HG03469 (cell line): Measurements from ENCODE around the gene GPC3.

Source experiments
- ATAC-seq: cut with Tn5 transposase; IDR thresholded peaks from one replicate; pipeline ENCODE4 v1.9.1; 2021; ENCODE audit warnings: mild to moderate bottlenecking, moderate library complexity, moderate number of reproducible peaks; ENCODE audit not compliant: unreplicated experiment

The GPC3 gene

DNA sequence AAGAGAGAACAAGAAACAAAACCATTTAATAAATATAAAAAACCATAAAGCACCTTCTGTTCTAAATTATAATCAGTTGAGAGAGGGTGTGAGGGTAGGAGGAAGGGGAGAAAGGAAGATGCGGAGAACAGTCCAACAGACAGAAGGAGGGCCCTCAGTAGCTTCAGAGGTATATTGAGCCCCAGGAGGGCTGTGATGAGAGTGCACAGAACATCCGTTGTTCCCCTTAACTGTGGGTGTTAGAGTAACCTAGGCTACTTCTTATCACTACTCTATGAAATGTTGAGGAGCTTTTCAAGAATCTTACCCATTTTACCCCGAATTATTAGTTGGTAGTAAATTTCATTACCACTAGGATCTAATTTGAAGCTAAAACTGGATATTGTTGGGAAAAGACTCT is 13.8 kb downstream of the GPC3 start:
- ATAC-seq, result no peak

DNA sequence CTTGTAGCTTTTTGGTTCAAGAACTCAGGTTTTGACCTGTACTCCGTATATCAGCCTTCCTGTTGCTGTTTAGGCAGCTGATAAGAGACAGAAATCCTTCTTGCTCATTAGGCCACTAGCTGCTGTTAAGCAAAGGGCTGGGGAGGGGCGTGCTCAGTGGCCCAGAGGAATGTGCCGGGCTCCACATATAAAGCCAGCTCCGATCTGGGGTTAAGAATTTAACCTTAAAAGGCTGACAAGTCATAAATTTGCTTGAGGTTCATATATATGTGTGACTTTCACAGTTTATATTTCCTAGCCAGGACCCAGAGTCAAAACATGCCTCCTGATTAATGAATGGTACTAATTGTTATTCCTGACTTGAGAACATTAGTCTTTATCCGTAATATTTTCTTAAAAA is 15.3 kb downstream of the GPC3 start:
- ATAC-seq, result no peak

DNA sequence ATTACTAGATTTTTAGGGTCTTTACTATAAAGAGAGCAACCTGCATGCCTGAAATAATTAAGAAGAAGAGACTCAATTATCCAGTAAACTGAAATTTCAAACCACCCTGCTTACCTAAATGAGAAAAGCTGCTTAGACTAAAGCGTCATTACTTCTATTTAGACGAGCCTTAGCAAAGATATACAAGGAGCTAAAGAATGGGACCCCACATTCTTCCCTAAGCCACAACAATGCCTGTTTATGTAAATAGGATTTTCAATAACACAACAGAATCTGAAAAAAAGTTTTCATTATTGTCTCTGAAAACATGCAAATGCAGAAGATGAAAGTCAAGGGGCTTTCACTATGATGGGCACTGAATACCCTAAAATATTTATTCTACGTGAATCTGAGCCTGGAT is 16.2 kb downstream of the GPC3 start:
- ATAC-seq, result no peak

DNA sequence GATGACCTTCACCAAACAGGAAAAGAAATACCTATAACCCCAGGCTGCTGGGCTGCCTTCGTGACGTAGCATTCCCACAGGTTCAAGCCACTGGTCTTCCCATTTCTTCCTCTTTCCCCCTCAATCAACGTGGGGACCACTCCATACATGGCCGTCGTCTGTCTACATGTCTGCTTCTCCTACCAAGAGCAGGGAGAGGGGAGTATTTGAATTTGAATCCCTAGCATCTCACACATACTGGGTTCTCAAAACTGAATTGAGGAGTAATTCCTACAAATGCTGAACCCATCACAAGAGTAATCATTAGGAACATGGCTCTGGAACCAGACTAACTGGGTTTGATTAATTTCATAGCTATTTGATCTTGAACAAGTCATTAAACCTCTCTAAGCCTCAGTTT is 17.3 kb downstream of the GPC3 start:
- no peak for ATAC-seq

DNA sequence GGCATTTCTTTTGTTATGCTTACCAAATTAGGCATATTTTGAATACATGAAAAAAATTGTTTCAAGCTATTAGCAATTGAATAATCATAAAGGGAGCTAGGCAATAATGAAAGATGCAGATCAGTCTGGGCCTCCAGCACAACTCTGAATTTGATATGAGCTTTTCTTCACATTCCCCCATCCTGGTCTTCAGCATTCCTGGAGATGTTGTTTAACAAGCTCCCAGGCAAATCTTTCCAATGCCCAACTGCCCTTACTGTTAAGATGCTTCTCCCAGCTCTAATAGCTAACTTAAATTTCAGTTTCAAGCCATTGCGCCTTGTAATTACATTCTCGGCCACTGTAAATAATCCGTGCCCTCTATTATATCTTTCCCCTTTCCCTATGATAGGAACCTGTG is 19.2 kb downstream of the GPC3 start:
- ATAC-seq, result no peak

DNA sequence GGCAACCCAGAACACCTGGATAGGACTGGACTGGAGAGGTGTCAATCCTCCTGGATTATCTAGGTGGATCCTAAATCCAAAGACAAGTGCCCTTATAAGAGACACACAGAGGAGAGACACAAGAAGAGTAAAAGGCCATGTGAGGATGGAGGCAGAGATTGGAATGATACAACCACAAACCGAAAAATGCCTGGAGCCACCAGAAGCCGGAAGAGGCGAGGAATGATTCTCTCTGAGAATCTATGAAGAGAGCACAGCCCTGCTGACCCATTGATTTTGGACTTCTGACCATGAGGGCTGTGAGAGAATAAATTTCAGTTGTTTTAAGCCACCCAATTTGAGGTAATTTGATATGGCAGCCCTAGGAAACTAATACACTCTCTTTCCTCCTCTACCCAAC is 20.1 kb downstream of the GPC3 start:
- no peak for ATAC-seq

DNA sequence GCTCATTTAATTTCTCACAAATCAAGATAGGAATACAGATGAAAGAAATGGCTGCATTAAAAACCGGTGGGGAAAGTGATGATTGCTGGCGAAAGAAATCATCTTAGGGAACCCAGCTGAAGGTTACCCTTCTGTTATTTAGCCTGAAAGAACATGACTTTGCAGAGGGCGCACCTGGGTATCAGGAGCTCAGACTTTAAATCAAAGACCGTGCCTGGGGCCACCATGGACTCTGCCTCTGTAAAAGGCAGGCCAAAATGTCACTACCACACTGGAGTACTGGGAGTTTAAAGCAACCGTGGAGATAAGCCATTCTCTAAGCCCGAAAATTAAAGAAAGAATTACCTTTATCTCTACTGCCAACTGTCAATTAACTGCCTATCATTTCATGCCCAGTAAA is 24.3 kb downstream of the GPC3 start:
- no peak for ATAC-seq

DNA sequence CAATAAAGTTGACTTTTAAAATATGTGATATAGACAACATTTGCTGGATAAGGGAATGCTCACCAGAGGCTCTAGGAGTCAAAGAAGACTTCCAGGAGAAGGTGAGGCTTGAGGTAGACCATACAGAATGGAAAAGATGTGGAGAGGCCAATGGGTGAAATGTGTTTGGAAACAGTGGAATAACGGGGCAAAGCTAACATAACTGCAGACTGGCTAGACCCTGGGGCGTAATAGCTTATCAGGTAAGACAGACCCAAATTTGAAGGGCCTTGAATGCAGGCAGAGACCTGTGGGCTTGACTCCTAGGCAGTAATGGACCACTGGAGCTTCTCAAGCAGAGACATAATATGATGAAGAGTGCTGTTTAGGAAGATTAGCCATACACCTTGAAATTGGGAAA is 25.4 kb downstream of the GPC3 start:
- ATAC-seq, result no peak

DNA sequence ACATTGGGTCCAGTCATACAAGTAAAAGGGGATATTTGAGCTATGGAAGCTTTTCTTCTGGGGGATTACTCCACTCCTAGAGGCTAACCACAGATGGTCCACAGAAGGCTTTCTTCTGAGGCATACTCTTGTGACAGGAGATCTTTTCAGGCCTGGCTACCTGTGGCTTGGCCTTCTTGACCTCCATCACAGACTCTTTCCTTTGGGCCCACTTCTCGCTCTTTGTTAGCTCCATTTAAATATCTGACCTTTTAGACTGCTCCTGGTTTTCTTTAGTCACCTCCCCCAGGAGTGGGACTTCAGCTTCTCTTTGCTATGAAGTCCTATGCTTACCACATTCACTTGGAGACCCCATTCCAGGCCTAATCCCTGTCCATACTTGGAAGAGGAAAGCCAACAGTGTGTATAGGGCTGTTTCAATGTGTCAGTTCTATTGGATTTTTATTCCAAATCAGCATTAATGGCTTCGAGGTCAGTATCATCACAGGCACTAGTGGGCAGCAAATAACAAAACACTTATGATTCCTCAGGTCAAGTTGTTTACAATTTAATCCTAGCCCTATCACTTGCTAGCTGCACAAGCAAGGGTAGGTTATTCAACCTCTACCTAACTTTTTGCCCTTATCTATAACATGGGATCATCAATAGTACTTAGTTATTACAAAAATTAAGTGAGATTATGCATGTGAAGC is 26.3 kb downstream of the GPC3 start:
- ATAC-seq, result no peak

DNA sequence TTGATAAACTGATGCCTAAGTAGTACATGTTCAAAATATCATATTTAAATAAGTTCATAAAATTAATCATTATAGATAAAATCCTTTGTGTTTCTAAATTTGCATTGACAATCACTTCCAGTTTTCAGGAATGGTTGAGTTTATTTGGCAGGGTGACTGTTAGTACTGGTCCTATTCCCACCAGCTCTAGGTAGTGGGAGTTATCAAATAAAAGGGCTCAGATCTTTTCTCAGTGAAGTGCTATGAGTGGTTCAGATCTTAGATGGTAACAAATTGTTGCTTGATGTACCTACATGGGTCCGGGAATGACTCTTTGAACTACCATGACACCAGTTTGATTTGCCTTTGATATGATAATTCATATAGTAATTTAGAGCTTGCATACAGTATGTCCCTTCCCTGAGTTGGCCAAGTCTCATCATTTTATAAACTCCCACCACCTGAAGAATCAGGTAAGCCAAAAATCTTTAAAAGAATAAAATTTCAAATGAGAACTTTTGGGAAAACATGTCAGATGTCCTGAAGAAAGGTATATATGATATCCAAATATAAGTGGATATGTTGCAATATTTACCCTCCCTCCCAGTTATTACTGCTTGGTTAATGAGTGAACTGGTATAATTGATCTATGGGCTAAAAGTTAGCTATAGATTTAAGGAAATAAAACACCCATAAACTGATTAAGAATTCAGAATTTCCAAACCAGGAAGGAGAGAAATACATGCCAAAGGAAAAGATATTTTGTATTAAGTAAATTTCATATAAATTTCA is 28.6 kb downstream of the GPC3 start:
- no peak for ATAC-seq

DNA sequence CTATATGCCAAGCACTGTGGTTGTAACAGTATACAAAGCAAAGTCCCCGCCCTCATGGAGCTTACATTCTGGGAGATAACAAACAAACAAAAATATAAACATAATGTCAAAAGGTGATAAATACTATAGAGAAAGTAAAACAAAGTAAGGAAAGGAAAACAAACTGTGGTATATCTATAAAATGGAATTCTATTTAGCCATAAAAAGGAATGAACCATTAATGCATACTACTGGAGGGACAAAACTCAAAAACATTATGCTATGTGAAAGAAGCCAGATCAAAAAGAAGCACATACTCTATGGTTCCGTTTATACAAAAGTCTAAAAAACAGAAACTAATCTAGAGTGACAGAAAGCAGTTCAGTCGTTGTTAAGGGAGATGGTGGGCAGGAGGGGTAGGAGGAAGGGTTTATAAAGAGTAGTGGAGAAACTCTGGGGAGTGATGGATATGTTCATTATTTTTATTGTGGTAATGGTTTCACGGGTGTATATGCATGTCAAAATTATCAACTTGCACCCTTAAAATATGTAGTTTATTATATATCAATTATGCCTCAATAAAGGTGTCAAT is 31.5 kb downstream of the GPC3 start:
- no peak for ATAC-seq

DNA sequence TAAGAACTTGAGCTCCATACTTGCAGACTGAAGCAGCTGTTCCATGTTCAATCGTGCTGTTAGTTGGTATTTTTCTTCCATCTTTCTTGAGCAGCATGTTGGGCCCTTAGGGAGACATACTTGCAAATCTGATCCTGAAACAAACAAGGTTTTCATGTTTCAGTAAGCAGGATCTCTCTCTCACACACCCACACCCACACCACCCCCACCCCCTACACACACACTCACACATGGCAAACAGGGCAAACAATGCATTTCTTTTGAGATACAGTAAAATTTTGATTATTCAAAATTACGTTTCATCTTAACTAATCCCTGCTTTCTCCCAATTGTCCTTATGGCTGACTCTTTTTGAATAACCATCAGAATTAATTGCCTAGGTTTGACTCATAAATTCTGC is 32.3 kb downstream of the GPC3 start:
- no peak for ATAC-seq

DNA sequence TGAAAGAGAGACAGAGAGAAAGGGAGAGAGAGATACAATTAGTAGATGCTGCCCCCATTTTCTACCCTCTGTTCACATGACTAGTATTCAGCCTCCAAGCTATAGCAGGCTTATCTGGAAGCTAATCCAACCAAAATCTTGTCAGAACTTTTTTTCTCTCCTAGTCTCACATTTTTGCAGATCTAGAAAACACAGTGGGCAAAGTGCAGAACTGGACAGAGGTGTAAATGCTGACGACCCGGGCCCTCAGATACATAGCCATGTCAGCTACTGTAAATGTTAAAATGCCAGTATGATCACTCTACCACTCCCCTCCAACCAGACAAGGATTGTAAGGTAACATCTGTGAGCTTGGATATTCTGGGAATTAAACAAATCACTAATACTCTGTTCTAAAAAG is 34.3 kb downstream of the GPC3 start:
- ATAC-seq, result no peak

DNA sequence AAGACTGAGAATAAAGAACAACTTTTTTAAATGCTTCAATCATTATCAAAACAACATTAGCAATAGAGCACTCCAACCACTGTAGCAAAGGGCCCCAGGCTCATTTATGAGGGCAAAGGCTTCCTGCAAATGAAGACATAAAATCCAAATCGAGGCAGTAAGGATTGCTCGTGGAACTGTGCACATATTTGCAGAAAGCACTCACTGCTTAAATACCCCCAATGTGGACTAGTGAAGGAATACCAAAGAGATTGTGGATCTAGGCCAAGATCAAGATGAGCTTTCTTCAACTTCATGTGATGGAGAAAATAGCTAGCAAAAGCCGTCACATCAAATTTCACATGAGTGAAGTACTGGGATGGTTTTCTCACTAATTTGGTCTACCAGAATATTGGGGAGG is 35.2 kb downstream of the GPC3 start:
- no peak for ATAC-seq

DNA sequence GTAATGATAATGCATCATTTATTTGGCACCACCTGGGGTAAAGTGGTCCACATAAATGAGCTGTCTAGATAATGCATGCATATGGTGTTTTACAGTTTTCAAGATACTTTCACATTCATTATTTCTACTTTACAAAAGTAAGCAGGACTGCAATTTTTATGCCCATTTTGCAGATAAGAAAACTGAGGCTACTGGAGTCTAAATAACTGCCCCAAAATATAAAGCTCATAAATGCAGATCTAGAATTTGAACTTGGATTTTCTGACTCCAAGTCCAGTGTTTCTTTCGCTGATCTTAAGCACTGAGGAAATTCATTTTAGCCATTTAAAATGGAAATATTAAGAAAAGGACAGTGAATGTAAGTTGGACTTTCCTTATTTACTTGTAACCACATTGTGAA is 36.5 kb downstream of the GPC3 start:
- no peak for ATAC-seq

DNA sequence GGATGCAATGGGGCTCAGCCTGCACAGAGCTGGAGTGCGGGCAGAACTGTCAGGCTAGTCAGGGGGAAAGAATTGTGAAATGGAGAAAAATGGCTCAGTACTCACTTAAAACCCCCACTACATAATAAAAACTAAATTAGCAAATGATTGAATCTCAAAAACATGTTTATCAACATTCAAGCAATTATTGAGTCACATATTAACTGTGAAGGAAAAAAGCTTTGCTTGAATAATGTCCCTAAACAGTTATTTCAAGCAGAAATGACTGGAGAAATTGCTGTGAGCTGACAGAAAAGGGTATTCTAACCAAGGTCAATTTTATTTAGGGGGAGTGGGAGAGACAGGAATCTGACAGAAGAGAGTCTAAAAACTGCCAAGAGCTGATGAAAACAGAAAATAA is 37.4 kb downstream of the GPC3 start:
- no peak for ATAC-seq

DNA sequence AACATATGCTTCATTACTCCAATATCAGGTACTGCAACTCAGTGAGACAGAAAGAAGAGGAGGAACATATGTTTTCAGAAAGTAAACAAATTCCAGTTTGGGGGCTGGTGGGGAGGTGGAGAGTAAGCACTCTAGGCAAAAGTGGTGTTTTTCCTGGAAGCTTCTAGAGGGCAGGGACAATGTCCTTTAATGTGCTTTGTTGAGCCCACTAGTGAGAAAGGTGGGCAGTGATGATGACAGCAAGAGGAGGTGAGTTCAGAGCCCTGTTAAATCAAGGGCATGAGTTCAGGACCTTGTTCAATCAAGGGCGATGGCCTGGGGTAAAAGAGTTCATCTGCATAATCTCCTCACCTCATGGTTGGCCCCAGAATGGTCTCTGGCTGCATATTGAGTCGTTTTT is 38.4 kb downstream of the GPC3 start:
- ATAC-seq, result no peak

DNA sequence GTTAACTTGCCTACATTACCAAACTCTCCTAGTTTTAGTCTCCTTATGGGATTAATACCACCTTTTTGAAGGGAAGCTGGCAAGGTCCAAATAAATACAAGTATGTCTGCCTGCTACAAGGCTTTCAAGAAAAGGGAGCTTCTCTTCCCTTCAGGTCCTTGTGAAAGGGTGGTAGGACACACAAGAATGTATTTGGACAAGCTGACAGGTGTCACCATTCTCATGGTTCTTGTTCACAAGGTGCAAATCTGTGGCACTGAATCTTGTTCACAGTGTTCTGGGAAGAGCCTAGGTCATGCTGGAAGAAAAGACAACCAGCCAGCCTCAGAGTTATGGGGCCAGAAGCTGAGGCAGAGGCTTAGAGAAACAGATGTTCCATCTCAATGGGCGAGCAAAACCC is 41.9 kb downstream of the GPC3 start:
- no peak for ATAC-seq

DNA sequence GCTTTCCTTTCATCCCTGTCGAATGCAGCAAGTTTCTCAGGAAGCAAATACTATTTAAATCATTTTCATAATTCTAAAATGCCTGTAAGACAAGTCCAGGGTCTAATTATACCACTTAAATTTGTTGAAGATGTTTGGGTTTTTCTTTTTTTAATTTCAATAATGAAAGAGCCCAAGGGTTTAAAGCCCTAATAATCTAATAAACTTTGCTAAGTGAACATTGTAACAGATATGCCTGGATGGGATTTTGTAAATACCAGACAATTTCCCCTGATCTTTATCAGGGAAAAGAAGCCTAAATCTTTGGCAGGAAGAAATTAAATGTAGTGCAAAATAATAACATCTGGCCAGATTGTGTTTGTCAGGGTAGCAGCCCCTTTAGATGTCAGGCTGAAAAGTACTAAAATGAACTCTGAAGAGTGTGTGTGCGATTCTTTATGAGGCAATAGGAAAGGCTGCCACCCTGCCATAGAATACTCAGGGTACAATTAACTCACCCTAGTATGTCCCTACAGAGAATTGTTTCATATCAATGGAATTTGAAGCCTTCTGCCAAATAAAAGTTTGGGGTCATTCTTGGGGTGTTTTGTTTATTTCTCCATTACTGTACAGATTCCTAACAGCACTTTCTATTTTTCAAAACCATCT is 45.6 kb downstream of the GPC3 start:
- ATAC-seq, result no peak

DNA sequence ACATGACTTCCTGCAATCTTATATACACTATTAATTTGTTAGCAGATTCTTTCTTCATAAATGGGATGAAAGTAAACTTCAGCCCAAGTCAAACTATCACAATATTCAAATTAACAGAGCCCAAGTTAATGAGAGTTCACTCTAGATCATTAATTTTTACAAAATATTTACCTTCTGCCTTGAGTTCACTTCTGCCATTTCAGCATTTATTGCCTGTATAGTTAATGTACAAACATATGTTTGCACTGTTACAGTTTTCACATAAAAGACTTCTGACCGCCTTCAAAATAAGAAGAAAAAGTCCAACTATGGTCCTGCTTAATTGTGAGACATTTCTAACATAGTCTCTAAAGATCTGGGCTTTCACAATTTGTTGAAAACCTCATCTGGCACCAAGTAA is 46.9 kb downstream of the GPC3 start:
- ATAC-seq, result no peak

DNA sequence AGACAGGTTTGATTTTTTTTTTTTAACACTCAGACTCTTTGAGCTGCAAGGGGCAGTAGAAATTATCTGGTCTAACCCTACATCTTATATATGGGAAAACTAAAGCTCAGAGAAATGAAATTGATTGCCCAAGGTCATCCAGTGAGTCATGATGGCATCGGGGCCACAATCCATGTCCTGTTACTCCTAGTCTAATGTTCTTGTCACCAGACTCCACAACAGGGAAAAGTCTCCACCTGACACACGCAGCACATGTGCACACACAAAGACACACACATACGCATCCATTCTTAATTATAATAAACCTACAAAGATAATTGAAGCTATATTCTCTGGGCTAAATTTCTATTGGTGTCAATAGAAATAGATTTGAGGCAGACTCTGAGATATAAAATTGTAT is 48.4 kb downstream of the GPC3 start:
- ATAC-seq, result no peak

DNA sequence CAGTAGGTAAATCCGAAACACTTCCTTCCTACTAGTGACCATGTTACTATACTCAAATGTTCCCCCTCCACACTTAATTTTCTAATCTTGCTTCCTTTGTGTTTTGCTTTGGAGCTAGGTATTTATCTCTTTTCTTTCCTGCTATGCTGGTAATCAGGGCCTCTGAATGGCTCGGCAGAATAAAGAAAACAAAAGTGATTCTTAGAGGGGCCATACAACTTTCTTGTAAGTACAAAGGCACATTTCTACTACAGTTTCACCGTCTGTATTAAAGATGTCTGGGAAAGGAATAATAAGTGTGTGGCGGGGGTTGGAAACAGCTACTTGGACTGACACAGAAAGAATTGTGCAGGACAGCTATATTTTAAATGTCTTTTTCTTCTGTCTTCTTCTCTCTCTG is 50.3 kb downstream of the GPC3 start:
- no peak for ATAC-seq
